Epithelial cell of esophagus (primary cell): ENCODE data around the gene SNORC.

ENCODE experiments used
- DNase-seq: peaks from one replicate; pipeline ENCODE4 v3.0.0; 2010; ENCODE audit warnings: low read depth
- H3K4me3 ChIP-seq: 2 replicates; pipeline ENCODE4 v1.5.1; 2011; ENCODE audit warnings: mild to moderate bottlenecking, low read length, control low read depth
- CTCF ChIP-seq: IDR thresholded peaks from 2 replicates; pipeline ENCODE4 v1.5.1; 2011; ENCODE audit warnings: low read depth, mild to moderate bottlenecking, low read length, control low read depth, inconsistent platforms; ENCODE audit not compliant: insufficient read depth; ENCODE audit errors: missing control alignments

SNORC gene

GRCh38 chr2:232877940-232878511 is 8.0 kb downstream of the SNORC start:
- no peak for TF ChIP-seq CTCF
- no peak for DNase-seq
- H3K4me3 ChIP-seq, result no peak overlapping the region

DNA sequence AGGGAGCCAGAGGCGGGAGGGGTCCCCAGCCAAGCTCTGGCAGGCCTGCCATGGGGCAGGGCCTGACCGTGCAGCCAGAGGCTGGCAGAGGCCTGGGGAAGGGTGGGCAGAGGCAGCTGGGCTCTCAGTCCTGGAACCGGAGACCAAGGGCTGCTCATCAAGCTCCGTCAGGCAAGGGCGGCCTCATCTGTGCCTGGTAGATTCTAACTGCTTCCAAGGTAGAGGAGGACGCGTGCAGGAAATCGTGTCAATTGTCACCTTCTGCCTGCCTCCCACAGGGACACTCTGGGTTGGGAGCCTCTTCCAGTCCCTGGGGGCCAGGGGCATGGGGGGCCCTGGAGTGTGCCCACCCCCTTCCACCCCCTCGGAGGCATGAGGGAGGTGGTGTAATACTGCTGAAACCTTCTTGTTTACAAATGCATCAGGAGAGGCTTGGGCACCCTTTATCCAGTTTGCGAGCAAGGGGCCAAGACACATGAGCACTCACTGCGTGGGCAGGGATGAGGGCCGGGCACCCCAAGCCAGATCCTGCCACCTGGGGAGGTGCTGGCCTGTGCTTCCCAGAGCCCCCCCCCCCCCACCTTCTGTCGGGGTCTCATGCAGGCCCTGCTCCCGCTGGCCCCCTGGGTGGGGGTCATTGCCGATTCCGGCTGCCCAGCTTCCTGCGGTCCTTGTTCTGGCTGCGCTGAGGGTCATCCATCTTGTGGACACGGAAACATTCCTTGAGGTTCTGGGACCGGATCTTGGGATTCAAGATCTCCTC is 9.0 kb downstream of the SNORC start:
- no peak for TF ChIP-seq CTCF
- DNase-seq, result no peak
- H3K4me3 ChIP-seq, result no peak overlapping the region

DNA sequence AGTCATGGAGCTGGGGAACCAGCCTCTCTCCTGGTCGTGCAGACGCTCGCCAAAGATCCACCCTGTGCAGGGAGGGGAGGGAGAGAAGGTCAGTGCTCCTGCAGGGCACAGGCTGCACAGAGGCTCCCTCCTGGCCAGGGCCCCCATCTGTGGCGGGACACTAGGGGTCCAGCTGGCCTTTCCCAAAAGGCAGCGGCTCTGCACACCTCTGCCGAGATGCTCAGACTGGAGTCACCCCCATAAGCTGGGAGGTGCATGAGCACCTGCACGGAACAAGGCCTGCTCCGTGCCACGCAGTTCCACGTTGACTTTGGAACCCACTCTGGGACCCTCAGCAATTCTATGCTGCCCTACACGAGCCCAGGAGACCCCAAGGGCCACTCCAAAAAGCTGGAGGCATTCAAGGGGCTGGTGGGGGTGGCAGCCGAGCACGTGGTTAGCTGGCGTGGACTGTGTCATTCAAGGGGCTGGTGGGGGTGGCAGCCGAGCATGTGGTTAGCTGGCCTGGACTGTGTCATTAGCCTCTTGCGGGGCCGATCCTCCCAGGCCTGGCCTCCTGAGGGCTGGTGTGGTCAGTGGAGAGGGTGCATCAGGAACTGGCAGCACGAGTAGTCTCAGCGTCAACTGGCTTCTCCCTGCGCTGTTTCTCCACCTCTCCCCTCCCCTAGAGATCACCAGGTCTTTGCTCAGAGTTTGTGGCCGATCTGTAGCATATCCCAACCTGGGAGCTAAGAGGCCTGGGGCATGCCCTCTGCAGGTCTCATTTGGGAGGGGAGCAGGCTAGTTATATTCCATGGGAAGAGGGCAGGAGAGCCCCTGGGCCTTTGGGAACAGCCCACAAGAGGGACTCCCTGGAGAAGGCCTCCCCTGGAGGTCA is 9.8 kb downstream of the SNORC start:
- H3K4me3 ChIP-seq, result no peak overlapping the region
- no peak for DNase-seq
- TF ChIP-seq CTCF, result no peak

DNA sequence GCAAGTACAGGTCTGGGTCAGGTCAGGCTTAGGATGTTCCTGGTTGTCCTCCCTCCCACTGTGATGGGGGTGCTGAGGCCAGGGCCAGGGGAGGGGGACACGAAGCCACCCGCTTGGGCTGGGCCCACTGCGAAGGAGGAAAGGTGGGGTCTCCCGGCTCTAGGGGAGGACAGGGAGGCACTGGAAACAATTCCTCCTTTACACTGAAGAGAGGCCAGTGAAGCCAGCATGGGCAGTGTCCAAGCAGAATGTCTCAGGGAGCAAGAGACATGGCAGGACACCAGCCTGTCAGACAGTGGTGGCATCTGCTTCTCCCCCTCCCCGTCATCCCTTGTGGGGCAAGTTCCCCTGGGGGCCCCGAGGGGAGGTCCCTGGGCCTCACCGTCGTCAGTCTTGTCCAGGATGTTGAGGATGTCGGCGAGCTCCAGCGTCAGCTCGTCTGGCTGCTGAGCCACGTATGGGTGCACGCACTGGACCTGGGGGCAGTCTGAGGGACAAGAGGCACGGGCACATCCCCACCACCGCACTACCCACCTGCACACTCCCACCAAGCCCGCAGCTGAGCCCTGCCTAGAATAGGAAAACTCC is 10.8 kb downstream of the SNORC start:
- no peak for TF ChIP-seq CTCF
- no peak for DNase-seq
- no peak overlapping the region for H3K4me3 ChIP-seq

GRCh38 chr2:232882085-232882484 is 12.0 kb downstream of the SNORC start:
- TF ChIP-seq CTCF, result no peak

DNA sequence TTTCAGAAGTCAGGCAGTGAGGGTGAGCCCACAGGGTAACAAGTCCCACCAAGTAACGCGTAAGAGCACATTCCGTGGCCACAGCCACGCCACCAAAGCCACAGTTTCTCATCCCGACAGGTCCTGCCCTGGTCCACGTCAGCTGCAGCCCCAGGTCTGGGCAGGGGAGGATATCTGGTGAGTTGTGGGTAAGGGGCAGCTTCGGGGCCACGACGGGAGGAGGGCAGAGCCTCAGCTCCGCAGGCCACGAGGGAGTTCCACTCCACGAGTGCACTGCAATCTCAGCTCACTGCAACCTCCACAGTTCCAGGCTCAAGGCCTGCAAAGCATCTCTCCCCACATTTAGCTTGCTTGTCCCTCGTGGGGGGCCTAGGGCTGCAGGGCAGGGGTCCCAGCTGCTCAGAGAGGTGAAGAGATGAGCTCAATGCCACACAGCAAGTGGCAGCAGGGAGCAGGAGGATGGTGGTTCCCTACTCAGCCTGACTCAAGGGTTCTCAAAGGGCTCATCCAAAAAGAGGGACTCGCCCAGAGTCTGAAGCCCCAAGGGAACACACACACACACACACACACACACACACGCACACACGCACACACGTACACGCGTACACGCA is 12.5 kb downstream of the SNORC start:
- no peak overlapping the region for H3K4me3 ChIP-seq
- TF ChIP-seq CTCF, result no peak
- DNase-seq, result no peak

More at GRCh38 chr2:232882085-232882484, 12.0 kb downstream of the SNORC start:
- DNase-seq, result no peak
- no peak overlapping the region for H3K4me3 ChIP-seq
